GM12801 (cell line): ENCODE measurements around the gene GBP3.

Source experiments
- CTCF ChIP-seq: IDR thresholded peaks from one replicate; pipeline ENCODE4 v1.5.1; 2011; ENCODE audit warnings: control low read depth; ENCODE audit not compliant: insufficient read length; ENCODE audit errors: extremely low read depth

Gene GBP3

GRCh38 chr1:88985032-88985431 lies 37.6 kb downstream of the GBP3 start:
- no peak for TF ChIP-seq CTCF

- TF ChIP-seq CTCF: no peak
Observed at GRCh38 chr1:88984569-88984968, 38.1 kb downstream of the GBP3 start.

GRCh38 chr1:88983791-88984559 lies 38.7 kb downstream of the GBP3 start:
- no peak for TF ChIP-seq CTCF

- TF ChIP-seq CTCF: no peak
Observed at GRCh38 chr1:88982055-88982454, 40.6 kb downstream of the GBP3 start.

GRCh38 chr1:88980870-88981269 lies 41.8 kb downstream of the GBP3 start:
- no peak for TF ChIP-seq CTCF

GRCh38 chr1:88979749-88980116 lies 42.9 kb downstream of the GBP3 start:
- TF ChIP-seq CTCF: no peak

GRCh38 chr1:88979054-88979748 lies 43.5 kb downstream of the GBP3 start:
- TF ChIP-seq CTCF: no peak
